Skeletal muscle tissue (tissue), 4 donors: Measurements from ENCODE around the gene KIAA1328. TPM values are rescaled to one million over a fixed set of nuclear protein-coding genes. Genes with fewer than 3 reads are reported as not detected.

Experiments used
- H3K27ac ChIP-seq: one replicate; pipeline ENCODE4 v1.7.0; 2013; ENCODE audit warnings: mild to moderate bottlenecking, low read depth, low read length, inconsistent platforms
- H3K27me3 ChIP-seq, 3 donors: one replicate each; pipeline ENCODE4 v1.7.0; 2013; ENCODE audit warnings: low read length in 3 of 3; ENCODE audit not compliant: control insufficient read depth in 3 of 3, insufficient read depth in 3 of 3
- H3K36me3 ChIP-seq, 3 donors: one replicate each; pipeline ENCODE4 v1.7.0; 2013; ENCODE audit warnings: low read length in 3 of 3; ENCODE audit not compliant: control insufficient read depth in 3 of 3, insufficient read depth in 3 of 3
- H3K4me1 ChIP-seq, 3 donors: one replicate each; pipeline ENCODE4 v1.7.0; 2013; ENCODE audit warnings: low read length in 3 of 3, mild to moderate bottlenecking in 3 of 3; ENCODE audit not compliant: control insufficient read depth in 3 of 3, insufficient read depth in 3 of 3
- H3K4me3 ChIP-seq, 3 donors: one replicate each; pipeline ENCODE4 v1.7.0; 2013; ENCODE audit warnings: low read length in 3 of 3
- H3K9ac ChIP-seq, 3 donors: one replicate each; pipeline ENCODE4 v1.7.0; 2013; ENCODE audit warnings: low read length in 3 of 3, mild to moderate bottlenecking in 3 of 3, moderate library complexity in 2 of 3, low read depth in 1 of 3
- H3K9me3 ChIP-seq, 3 donors: one replicate each; pipeline ENCODE4 v1.7.0; 2013; ENCODE audit warnings: low read length in 3 of 3; ENCODE audit not compliant: control insufficient read depth in 3 of 3
- total RNA-seq: library from RNA; depleted of rRNA; stranded (reverse); fragments of >200 nt; gene quantifications from one replicate; pipeline ENCODE4 v1.2.3, GENCODE V29; 2014
- donor health status: Osteomylitis.

Gene KIAA1328
- total RNA-seq, 1 donor from 2014 or later: 16.2 TPM

GRCh38 chr18:37055137-37055802, 226.3 kb downstream of the KIAA1328 start:
- Histone ChIP-seq H3K4me3 (no peak overlapping the region), H3K27me3 (no peaks in the 10 kb centered on the region), H3K36me3 (no peaks in the 10 kb centered on the region), H3K27ac (no peak overlapping the region), H3K4me1 (no peaks in the 10 kb centered on the region), H3K9me3 (no peaks in the 10 kb centered on the region), H3K9ac (no peak overlapping the region)

DNA sequence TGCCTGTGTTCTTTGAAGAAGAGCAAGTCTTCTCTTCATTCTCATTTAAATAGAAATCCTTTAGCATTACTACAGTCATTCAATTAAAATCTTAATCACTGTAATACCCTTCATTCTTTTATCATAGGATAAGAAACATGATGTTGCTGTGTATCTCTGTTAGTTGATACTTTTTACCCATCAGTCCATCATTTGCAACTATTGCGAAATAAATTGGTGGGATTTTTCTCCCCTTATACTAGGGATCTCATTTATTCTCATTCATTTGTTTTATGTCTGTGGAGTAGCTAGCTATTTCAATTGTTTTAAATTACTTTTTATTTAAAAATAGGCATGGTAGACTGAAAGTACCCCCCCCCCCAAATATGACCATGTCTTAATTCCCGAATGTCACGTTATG, 235.3 kb downstream of the KIAA1328 start:
- H3K9me3 ChIP-seq: peaks cover 0 to 1% (median 0%) of the 10 kb centered on the region in 3 donors
- no peak overlapping the region for H3K27ac ChIP-seq
- no peaks in the 10 kb centered on the region for H3K27me3 ChIP-seq
- no peak overlapping the region for H3K9ac ChIP-seq
- no peak overlapping the region for H3K4me3 ChIP-seq
- H3K4me1 ChIP-seq: no peaks in the 10 kb centered on the region
- peaks cover 3 to 5% (median 4%) of the 10 kb centered on the region in 3 donors for H3K36me3 ChIP-seq

DNA sequence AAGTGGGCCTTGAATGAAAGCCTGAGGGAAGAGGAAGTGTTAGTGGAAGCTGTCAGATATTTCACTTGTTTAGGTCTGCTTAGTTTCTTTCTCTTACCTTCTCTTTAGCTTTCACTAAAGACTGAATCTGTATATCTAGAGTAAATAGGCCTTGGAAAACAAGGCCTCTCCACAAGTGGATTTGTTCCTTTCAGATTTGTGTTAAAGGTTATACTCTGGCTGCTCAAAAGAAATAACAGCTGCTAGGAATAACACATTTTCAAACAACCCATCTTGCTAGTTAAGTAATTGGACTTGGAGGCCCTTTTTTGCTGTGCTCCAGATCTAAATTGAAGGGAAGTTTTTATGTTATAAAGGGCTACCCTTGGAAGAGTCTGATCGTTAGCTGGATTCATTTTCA, 236.3 kb downstream of the KIAA1328 start:
- H3K36me3 ChIP-seq: peaks cover 3 to 5% (median 4%) of the 10 kb centered on the region in 3 donors
- no peak overlapping the region for H3K9ac ChIP-seq
- H3K4me1 ChIP-seq: no peaks in the 10 kb centered on the region
- peaks cover 0 to 1% (median 0%) of the 10 kb centered on the region in 3 donors for H3K9me3 ChIP-seq
- no peak overlapping the region for H3K27ac ChIP-seq
- H3K4me3 ChIP-seq: no peak overlapping the region
- H3K27me3 ChIP-seq: no peaks in the 10 kb centered on the region

DNA sequence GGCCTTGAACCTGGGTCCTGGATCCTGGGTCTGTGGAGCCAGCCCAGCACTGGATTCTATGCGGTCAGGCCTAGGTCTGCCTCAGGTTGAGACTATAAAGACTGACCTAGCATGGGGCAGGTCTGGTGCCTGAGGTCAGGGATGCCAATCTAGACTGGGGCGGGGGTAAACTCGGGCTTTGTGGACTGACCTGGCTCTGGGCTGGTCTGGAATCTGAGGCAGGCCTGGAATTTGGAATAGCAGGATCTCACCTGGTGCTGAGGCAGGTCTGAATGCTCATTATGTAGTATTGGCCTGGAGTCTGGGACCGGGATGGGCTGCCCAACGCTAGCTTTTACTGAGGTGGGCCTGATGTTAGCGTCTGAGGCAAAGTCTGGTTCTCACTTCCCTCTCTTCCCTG, 256.0 kb downstream of the KIAA1328 start:
- no peak overlapping the region for H3K4me3 ChIP-seq
- H3K4me1 ChIP-seq: no peaks in the 10 kb centered on the region
- H3K27ac ChIP-seq: no peak overlapping the region
- no peaks in the 10 kb centered on the region for H3K36me3 ChIP-seq
- H3K27me3 ChIP-seq: no peaks in the 10 kb centered on the region
- no peak overlapping the region for H3K9ac ChIP-seq
- no peaks in the 10 kb centered on the region for H3K9me3 ChIP-seq

DNA sequence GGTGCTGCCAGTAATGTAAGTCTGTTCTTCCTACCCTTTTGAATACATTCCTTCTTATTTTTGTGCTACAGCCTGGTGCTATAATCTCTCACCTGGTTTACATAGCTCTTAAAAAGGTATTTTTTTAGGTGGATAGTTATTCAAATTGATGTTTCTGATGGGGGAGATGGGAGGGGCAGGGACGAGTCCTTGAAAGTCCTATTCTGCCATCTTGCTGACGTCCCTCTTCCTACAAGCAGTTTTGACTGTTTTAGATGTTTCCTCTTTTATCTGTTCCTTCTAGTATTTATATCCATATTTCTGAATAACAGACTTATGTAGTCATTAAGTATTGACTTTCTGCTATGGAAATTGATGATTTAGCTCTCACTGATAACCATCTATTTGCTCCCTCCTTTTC, 256.4 kb downstream of the KIAA1328 start:
- Histone ChIP-seq H3K27me3 (no peaks in the 10 kb centered on the region), H3K4me1 (no peaks in the 10 kb centered on the region), H3K9me3 (no peaks in the 10 kb centered on the region), H3K36me3 (no peaks in the 10 kb centered on the region), H3K27ac (no peak overlapping the region), H3K9ac (no peak overlapping the region), H3K4me3 (no peak overlapping the region)

- peaks cover 0 to 1% (median 0%) of the 10 kb centered on the region in 3 donors for H3K9me3 ChIP-seq
- no peak overlapping the region for H3K9ac ChIP-seq
- H3K36me3 ChIP-seq: no peaks in the 10 kb centered on the region
- no peaks in the 10 kb centered on the region for H3K27me3 ChIP-seq
- H3K27ac ChIP-seq: no peak overlapping the region
- H3K4me3 ChIP-seq: no peak overlapping the region
- no peaks in the 10 kb centered on the region for H3K4me1 ChIP-seq
Measured at GRCh38 chr18:37107748-37108522, 279.0 kb downstream of the KIAA1328 start.

- Histone ChIP-seq H3K4me1 (no peaks in the 10 kb centered on the region), H3K9me3 (no peaks in the 10 kb centered on the region), H3K9ac (no peak overlapping the region), H3K27ac (no peak overlapping the region), H3K27me3 (no peaks in the 10 kb centered on the region), H3K4me3 (no peak overlapping the region), H3K36me3 (no peaks in the 10 kb centered on the region)
Measured at GRCh38 chr18:37122877-37123276, 293.9 kb downstream of the KIAA1328 start.

DNA sequence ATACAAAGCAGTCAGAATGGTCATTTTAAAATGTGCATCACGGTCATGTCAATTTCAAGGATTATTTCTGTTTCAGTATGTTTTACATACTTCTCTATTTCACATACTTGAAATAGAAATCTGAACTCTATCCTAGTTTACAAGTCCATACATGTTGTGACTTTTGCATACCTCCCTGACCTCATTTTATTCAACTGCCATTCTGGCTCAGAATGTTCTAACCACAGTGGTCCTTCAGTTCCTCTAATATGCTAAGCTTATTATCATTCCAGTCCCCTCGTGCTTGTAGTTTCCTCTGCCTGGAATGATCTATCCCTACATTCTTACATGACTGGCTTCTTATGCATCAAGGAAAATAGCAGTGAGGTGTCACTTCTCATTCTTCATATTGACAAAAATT, 295.6 kb downstream of the KIAA1328 start:
- no peak overlapping the region for H3K27ac ChIP-seq
- no peak overlapping the region for H3K9ac ChIP-seq
- no peak overlapping the region for H3K4me3 ChIP-seq
- no peaks in the 10 kb centered on the region for H3K27me3 ChIP-seq
- H3K4me1 ChIP-seq: no peaks in the 10 kb centered on the region
- H3K36me3 ChIP-seq: no peaks in the 10 kb centered on the region
- no peaks in the 10 kb centered on the region for H3K9me3 ChIP-seq

GRCh38 chr18:37135177-37135576, 306.2 kb downstream of the KIAA1328 start:
- Histone ChIP-seq H3K9ac (no peak overlapping the region), H3K36me3 (no peaks in the 10 kb centered on the region), H3K27me3 (no peaks in the 10 kb centered on the region), H3K27ac (no peak overlapping the region), H3K9me3 (peaks cover 0 to 3% (median 0%) of the 10 kb centered on the region in 3 donors), H3K4me1 (no peaks in the 10 kb centered on the region), H3K4me3 (no peak overlapping the region)

DNA sequence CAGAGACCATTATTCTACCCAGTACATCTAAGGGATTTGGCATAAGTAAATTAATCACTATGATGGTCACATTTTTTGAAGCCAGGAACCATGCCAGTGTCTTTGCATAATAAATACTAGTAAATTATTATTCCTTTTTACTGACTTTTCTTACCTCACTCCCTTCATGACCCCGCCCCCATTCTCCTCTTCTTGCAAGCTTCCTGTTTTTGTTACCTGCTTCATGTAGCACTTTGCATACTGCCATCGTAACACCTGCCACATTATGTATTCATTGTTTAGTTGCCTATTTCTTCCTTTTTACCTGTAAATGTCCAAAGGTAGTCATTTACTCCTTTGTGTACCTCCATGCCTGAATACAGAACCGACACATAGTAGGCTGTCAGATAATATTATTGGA, 309.5 kb downstream of the KIAA1328 start:
- no peak overlapping the region for H3K9ac ChIP-seq
- H3K27ac ChIP-seq: no peak overlapping the region
- H3K27me3 ChIP-seq: no peaks in the 10 kb centered on the region
- no peaks in the 10 kb centered on the region for H3K4me1 ChIP-seq
- no peaks in the 10 kb centered on the region for H3K36me3 ChIP-seq
- H3K9me3 ChIP-seq: peaks cover 0 to 3% (median 0%) of the 10 kb centered on the region in 3 donors
- no peak overlapping the region for H3K4me3 ChIP-seq
